Measurements from ENCODE around the gene SLC27A3.
A peak's percentile ranks its signal among the peaks of the same experiment; 100 is the strongest.

Gene SLC27A3

GRCh38 chr1:153771261-153771660 is 3.9 kb upstream of the SLC27A3 start:
- no peak for DNase-seq (ENCODE audit: low spot score)

GRCh38 chr1:153771841-153772593 is 3.2 kb upstream of the SLC27A3 start:
- TF ChIP-seq CTCF (IDR thresholded peaks at IDR 0.05; ENCODE audit: extremely low read depth, missing control alignments), result no peak
- no peak for DNase-seq (ENCODE audit: low spot score)

More at GRCh38 chr1:153771261-153771660, 3.9 kb upstream of the SLC27A3 start:
- no peak for TF ChIP-seq CTCF (IDR thresholded peaks at IDR 0.05; ENCODE audit: extremely low read depth, missing control alignments)

- TF ChIP-seq CTCF (IDR thresholded peaks at IDR 0.05; ENCODE audit: extremely low read depth, missing control alignments), result no peak
- no peak for DNase-seq (ENCODE audit: low spot score)
These were observed 1.9 kb upstream of the SLC27A3 start for GRCh38 chr1:153773096-153773921.

- no peak for DNase-seq (ENCODE audit: low spot score)
- no peak for TF ChIP-seq CTCF (IDR thresholded peaks at IDR 0.05; ENCODE audit: extremely low read depth, missing control alignments)
These were observed 1.1 kb upstream of the SLC27A3 start for GRCh38 chr1:153774026-153774595.

- no peak for TF ChIP-seq CTCF (IDR thresholded peaks at IDR 0.05; ENCODE audit: extremely low read depth, missing control alignments)
- DNase-seq (ENCODE audit: low spot score), result peak; percentile 79
These were observed 486 bp downstream of the SLC27A3 start for GRCh38 chr1:153775458-153776327.

- DNase-seq (ENCODE audit: low spot score), result no peak
- TF ChIP-seq CTCF (IDR thresholded peaks at IDR 0.05; ENCODE audit: extremely low read depth, missing control alignments), result no peak
These were observed 1.1 kb downstream of the SLC27A3 start for GRCh38 chr1:153776352-153776751.
